ENCODE results near the gene MUS81. TPM values are rescaled to one million over a fixed set of nuclear protein-coding genes. Genes with fewer than 3 reads are reported as not detected.

MUS81 gene
- total RNA-seq, 3 donors from 2014 or later (not counting 1 experiment from before 2014, with no cell fraction given) = 71.6 to 93.4 (median 73.6) TPM

DNA sequence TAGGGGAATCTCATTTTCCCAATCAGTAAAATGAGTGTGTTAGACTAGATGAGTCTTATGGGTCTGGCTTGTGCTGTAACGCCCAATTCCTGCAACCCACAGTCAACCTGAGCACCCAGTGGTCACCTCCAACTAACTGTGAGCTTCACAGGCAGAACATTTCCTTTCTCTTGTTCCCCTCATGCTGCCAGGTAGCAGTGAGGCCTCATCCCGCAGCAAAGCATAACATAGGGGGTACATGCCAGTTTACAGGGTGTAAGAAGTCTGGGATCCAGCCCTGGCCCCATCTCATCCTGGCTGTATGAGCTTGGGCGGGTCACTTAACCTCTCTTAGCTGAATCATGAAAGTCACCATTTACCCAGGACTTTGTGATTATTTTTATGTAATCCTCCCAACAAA, 8.7 kb downstream of the MUS81 start:
- Mint-ChIP-seq H3K36me3 (no peaks in the 10 kb centered on the region), H3K27me3 (ENCODE audit: low read depth in 2 of 2) (no peaks in the 10 kb centered on the region), H3K9me3 (no peaks in the 10 kb centered on the region), H3K4me3 (no peak overlapping the region), H3K4me1 (peaks cover 24 to 34% of the 10 kb centered on the region in 2 donors), H3K27ac (no peak overlapping the region)
- intact Hi-C loops (cut with micrococcal nuclease) = no loop called here
- H3K4me1 ChIP-seq (ENCODE audit: control insufficient read depth, insufficient read depth, low read length) = peaks cover 30% of the 10 kb centered on the region
- no peak for ATAC-seq
- no peaks in the 10 kb centered on the region for H3K27me3 ChIP-seq (ENCODE audit: control insufficient read depth, insufficient read depth, low read length)
- WGBS (ENCODE audit: insufficient coverage) = 100% methylated on average over 2 of the region's 3 CpGs
- DNase-seq = no peak
- no peaks in the 10 kb centered on the region for H3K9me3 ChIP-seq (ENCODE audit: control insufficient read depth, insufficient read depth, low read length)
- TF ChIP-seq, protein P1, sequence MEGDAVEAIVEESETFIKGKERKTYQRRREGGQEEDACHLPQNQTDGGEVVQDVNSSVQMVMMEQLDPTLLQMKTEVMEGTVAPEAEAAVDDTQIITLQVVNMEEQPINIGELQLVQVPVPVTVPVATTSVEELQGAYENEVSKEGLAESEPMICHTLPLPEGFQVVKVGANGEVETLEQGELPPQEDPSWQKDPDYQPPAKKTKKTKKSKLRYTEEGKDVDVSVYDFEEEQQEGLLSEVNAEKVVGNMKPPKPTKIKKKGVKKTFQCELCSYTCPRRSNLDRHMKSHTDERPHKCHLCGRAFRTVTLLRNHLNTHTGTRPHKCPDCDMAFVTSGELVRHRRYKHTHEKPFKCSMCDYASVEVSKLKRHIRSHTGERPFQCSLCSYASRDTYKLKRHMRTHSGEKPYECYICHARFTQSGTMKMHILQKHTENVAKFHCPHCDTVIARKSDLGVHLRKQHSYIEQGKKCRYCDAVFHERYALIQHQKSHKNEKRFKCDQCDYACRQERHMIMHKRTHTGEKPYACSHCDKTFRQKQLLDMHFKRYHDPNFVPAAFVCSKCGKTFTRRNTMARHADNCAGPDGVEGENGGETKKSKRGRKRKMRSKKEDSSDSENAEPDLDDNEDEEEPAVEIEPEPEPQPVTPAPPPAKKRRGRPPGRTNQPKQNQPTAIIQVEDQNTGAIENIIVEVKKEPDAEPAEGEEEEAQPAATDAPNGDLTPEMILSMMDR (IDR thresholded peaks at IDR 0.05) = no peak
- peaks cover 28% of the 10 kb centered on the region for H3K36me3 ChIP-seq (ENCODE audit: control insufficient read depth, insufficient read depth, low read length)
- H3K4me3 ChIP-seq (ENCODE audit: low read length) = no peak overlapping the region
- H3K27ac ChIP-seq (ENCODE audit: low read length) = no peak overlapping the region

DNA sequence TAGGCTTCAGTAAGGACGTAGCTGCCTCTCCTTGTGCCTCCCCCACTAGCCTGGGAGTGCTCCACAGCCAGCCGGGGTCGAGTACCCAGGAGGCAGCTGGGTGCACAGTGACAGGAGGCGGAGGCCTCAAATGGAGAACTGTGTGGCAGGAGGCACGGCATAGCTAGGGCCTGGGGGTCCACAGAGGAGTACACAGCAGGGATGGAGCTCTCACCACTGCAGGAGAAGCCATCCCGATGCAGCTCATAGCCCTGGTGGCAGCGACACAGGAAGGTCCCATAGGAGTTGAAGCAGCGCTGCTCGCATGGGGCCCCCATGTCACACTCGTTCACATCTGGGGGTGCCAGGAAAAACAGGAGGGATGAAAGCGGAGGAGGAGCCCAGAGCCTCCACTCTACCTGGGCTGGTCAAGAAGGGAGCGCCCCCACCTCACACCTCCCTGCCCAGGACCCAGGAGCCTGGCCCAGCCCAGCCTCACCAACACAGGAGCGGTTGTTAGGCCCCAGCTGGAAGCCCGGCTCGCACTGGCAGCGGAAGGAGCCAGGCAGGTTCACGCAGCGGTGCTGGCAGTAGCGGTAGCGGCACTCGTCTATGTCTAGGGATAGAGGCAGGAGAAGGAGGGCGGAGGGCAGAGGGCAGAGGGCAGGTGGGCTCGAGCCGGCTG, 9.5 kb downstream of the MUS81 start:
- Histone ChIP-seq H3K4me1 (ENCODE audit: control insufficient read depth, insufficient read depth, low read length) (peaks cover 36% of the 10 kb centered on the region), H3K27ac (ENCODE audit: low read length) (no peak overlapping the region), H3K4me3 (ENCODE audit: low read length) (no peak overlapping the region), H3K36me3 (ENCODE audit: control insufficient read depth, insufficient read depth, low read length) (peaks cover 19% of the 10 kb centered on the region), H3K9me3 (ENCODE audit: control insufficient read depth, insufficient read depth, low read length) (no peaks in the 10 kb centered on the region), H3K27me3 (ENCODE audit: control insufficient read depth, insufficient read depth, low read length) (no peaks in the 10 kb centered on the region)
- 86% methylated on average over 24 of the region's 24 CpGs for WGBS (ENCODE audit: insufficient coverage)
- ATAC-seq (no peak), DNase-seq (no peak)
- no peaks in the 10 kb centered on the region for H3K27me3 Mint-ChIP-seq (ENCODE audit: low read depth in 2 of 2)
- no peaks in the 10 kb centered on the region for H3K36me3 Mint-ChIP-seq
- H3K27ac Mint-ChIP-seq = no peak overlapping the region
- TF ChIP-seq, protein P1 (IDR thresholded peaks at IDR 0.05) = no peak
- peak overlapping the region; percentile 13 for H3K4me3 Mint-ChIP-seq
- intact Hi-C loops (cut with micrococcal nuclease) = no loop called here
- H3K4me1 Mint-ChIP-seq = peaks cover 24 to 34% of the 10 kb centered on the region in 2 donors
- no peaks in the 10 kb centered on the region for H3K9me3 Mint-ChIP-seq

DNA sequence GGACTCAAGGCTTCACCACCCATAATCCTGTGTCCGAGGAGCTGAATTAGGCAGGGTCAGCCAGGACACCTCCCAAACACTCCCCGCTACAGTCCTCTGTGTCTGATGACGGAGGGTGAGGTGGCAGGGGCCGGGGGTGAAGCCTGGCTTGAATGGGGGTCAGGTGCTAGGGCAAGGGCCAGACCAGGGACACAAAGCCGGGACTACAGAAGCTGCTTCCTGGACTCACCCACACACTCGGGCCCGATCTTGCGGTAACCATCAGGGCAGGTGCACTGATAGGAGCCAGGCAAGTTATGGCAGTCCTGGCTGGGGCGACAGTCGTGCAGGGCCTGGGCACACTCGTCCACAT, 10.1 kb downstream of the MUS81 start:
- 56% methylated on average over 11 of the region's 11 CpGs for WGBS (ENCODE audit: insufficient coverage)
- H3K27me3 ChIP-seq (ENCODE audit: control insufficient read depth, insufficient read depth, low read length) = no peaks in the 10 kb centered on the region
- Mint-ChIP-seq H3K27ac (peak overlapping the region in 1 of 2 donors; percentile 65), H3K4me3 (no peak overlapping the region), H3K4me1 (peaks cover 24 to 34% of the 10 kb centered on the region in 2 donors), H3K36me3 (no peaks in the 10 kb centered on the region), H3K27me3 (ENCODE audit: low read depth in 2 of 2) (no peaks in the 10 kb centered on the region), H3K9me3 (no peaks in the 10 kb centered on the region)
- H3K4me1 ChIP-seq (ENCODE audit: control insufficient read depth, insufficient read depth, low read length) = peaks cover 36% of the 10 kb centered on the region
- intact Hi-C loops (cut with micrococcal nuclease) = no loop called here
- ATAC-seq (no peak), DNase-seq (no peak)
- H3K27ac ChIP-seq (ENCODE audit: low read length) = no peak overlapping the region
- TF ChIP-seq, protein P1 (IDR thresholded peaks at IDR 0.05) = no peak
- no peak overlapping the region for H3K4me3 ChIP-seq (ENCODE audit: low read length)
- peaks cover 14% of the 10 kb centered on the region for H3K36me3 ChIP-seq (ENCODE audit: control insufficient read depth, insufficient read depth, low read length)
- no peaks in the 10 kb centered on the region for H3K9me3 ChIP-seq (ENCODE audit: control insufficient read depth, insufficient read depth, low read length)
